Coronary artery (tissue), 2 donors: ENCODE results near the gene EEFSEC.

Experiments
- DNase-seq: peaks from one replicate; pipeline ENCODE4 v3.0.0-alpha.2; 2017; ENCODE audit warnings: low spot score
- H3K27ac ChIP-seq, 2 donors: fragments of 200-600 bp; sonication (generic); one replicate each; pipeline ENCODE4 v1.5.1; 2016 to 2019
- H3K4me3 ChIP-seq: fragments of 200-600 bp; sonication (generic); 2 replicates; pipeline ENCODE4 v1.5.1; 2016; ENCODE audit warnings: mild to moderate bottlenecking, moderate library complexity
- TF ChIP-seq, protein P1 (sequence below): fragments of 200-600 bp; sonication (generic); IDR thresholded peaks from one replicate; pipeline ENCODE4 v1.5.1; 2019; ENCODE audit warnings: antibody characterized with exemption

EEFSEC gene

GRCh38 chr3:128262457-128262856 lies 109.2 kb downstream of the EEFSEC start:
- DNase-seq, result peak; percentile 29
- no peak overlapping the region for H3K27ac ChIP-seq
- TF ChIP-seq, protein P1, sequence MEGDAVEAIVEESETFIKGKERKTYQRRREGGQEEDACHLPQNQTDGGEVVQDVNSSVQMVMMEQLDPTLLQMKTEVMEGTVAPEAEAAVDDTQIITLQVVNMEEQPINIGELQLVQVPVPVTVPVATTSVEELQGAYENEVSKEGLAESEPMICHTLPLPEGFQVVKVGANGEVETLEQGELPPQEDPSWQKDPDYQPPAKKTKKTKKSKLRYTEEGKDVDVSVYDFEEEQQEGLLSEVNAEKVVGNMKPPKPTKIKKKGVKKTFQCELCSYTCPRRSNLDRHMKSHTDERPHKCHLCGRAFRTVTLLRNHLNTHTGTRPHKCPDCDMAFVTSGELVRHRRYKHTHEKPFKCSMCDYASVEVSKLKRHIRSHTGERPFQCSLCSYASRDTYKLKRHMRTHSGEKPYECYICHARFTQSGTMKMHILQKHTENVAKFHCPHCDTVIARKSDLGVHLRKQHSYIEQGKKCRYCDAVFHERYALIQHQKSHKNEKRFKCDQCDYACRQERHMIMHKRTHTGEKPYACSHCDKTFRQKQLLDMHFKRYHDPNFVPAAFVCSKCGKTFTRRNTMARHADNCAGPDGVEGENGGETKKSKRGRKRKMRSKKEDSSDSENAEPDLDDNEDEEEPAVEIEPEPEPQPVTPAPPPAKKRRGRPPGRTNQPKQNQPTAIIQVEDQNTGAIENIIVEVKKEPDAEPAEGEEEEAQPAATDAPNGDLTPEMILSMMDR, result no peak
- H3K4me3 ChIP-seq, result no peak overlapping the region

DNA sequence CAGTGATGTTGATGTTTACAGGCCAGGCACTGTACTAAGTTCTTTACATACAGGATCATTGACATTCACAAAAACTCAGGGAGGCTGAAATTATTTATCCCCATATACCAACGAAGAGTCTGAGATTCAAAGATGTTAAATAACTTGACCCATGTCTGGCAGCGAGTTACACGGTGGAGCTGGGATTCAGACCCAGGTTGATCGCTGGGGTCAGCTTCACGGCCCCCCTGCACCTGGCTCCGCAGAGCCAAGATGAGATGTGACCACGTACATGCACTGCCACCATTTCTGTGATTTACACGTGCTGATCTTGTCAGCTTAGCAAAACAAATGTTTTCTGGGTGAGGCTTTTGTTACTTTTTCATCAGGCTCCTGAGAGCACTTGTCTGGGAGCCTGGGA lies 109.8 kb downstream of the EEFSEC start:
- H3K27ac ChIP-seq, result no peak overlapping the region
- TF ChIP-seq, protein P1, result no peak
- H3K4me3 ChIP-seq, result no peak overlapping the region
- DNase-seq, result peak; percentile 17

DNA sequence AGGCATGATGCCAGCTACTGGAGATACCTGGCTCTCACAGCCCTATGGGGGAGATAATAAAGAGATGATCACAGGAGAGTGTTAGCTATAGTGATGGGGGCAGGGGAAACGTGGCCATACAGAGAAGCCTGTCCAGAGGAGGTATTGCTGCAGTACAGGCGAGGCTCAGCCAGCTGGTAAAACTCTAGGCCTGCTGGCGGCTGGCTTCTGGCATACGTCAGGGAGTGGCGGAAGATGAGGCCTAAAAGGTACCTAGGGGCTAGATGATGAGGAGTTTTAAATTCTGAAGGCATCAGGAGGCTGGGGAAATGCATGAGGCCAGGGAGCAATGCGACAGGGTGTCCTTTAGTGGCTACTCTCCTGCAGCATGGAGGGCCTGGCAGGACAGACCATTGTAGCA lies 110.7 kb downstream of the EEFSEC start:
- Histone ChIP-seq H3K4me3 (no peak overlapping the region), H3K27ac (no peak overlapping the region)
- no peak for DNase-seq
- TF ChIP-seq, protein P1, result no peak

GRCh38 chr3:128266453-128266852 lies 113.2 kb downstream of the EEFSEC start:
- H3K4me3 ChIP-seq, result no peak overlapping the region
- H3K27ac ChIP-seq, result no peak overlapping the region
- TF ChIP-seq, protein P1, result no peak
- DNase-seq, result peak; percentile 35

DNA sequence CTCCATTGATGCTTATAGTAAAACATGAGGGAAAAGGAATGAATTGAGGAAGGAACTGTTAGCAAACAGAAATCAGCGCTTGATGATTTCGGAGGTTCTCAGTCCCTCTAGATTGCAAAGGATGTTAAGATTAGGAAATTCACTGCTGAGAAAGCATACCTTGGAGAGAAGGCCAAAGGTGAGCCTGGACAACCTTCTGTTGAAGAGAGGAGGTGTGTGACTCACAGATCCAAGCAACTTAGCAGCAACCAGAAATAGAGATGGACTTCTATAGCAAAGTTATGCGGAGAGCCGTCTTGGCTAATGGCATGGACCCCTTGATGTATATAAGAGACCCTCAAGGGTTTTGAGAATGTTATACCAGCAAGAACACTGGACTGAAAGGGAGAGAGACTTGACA lies 114.3 kb downstream of the EEFSEC start:
- Histone ChIP-seq H3K4me3 (no peak overlapping the region), H3K27ac (no peak overlapping the region)
- TF ChIP-seq, protein P1, result no peak
- no peak for DNase-seq

DNA sequence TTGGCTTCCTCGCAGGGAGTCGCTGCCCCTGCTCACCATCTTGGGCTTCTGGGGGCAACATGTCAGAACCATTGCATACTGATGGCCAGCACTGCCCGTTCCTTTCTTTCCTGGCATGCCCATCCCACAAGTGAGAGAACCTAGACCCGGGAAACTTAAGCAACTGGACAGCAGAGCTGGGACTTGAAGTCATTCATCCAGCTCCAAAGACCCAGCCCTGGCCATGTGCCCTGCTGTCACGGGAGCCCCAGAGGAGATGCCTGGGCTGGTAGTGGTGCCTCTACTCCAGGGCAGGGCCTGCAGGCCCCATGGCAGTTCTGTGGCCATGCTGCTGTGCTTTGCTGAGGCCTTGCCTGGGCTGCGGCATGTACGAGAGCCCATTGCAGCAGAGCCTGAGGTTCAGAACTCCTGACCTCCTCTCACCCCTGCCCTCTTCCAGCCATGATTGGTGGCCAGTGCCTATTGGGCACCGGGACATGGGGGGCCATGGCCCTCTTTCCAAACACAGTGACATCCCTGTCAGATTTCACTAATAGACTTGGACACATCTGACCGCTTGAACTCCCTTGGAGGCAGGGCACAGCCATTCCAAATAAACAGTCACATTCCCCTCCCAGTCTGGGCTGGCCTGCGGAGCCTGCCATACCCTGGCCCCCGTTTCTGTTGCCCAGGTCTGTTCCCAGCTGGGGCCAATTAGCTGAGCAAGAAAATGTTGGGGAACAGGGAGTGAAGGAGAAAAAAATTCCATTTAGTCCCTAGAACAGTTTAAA lies 115.9 kb downstream of the EEFSEC start:
- DNase-seq, result peak; percentile 45
- TF ChIP-seq, protein P1, result no peak

DNA sequence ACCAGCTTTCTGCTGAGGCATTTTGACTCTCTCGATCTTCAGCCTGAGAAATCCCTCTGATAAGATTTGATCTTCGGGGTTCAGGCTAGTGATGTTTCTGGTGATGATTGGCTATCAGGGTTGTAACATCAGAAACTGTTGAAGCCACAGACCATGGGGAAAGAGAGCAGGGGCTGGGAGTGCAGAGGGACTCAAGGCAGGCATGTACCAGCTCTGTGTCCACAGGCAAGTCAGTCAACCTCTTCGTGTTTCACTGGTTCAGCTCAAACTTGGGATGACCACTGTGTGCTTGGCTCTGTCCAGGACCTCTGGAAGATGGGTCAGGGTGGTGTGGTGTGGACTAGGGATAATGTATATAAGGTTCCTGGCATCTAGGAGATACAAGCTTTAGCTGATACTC lies 116.5 kb downstream of the EEFSEC start:
- TF ChIP-seq, protein P1, result no peak
- H3K4me3 ChIP-seq, result no peak overlapping the region
- DNase-seq, result peak; percentile 35
- H3K27ac ChIP-seq, result no peak overlapping the region

More for the DNA sequence above, 115.9 kb downstream of the EEFSEC start:
- H3K4me3 ChIP-seq, result no peak overlapping the region
- H3K27ac ChIP-seq, result no peak overlapping the region
